Glutamatergic neuron (in vitro differentiated cells): ENCODE data around the gene GPC6. TPM values are rescaled to one million over a fixed set of nuclear protein-coding genes. Genes with fewer than 3 reads are reported as not detected.

ENCODE experiments used
- DNase-seq: peaks from one replicate; pipeline ENCODE4 v3.0.0; 2022
- H3K27ac Mint-ChIP-seq: one replicate; pipeline ENCODE4 v1.8.0; 2020; ENCODE audit warnings: mild to moderate bottlenecking, mixed read lengths, inconsistent platforms; ENCODE audit not compliant: unreplicated experiment
- H3K27me3 Mint-ChIP-seq: one replicate; pipeline ENCODE4 v1.8.0; 2020; ENCODE audit warnings: mild to moderate bottlenecking, moderate library complexity, mixed read lengths, inconsistent platforms; ENCODE audit not compliant: unreplicated experiment
- H3K36me3 Mint-ChIP-seq: one replicate; pipeline ENCODE4 v1.8.0; 2020; ENCODE audit warnings: mild to moderate bottlenecking, mixed read lengths, inconsistent platforms; ENCODE audit not compliant: unreplicated experiment
- H3K4me1 Mint-ChIP-seq: one replicate; pipeline ENCODE4 v1.8.0; 2020; ENCODE audit warnings: mild to moderate bottlenecking, low read depth, mixed read lengths, inconsistent platforms; ENCODE audit not compliant: unreplicated experiment
- H3K4me3 Mint-ChIP-seq: one replicate; pipeline ENCODE4 v1.8.0; 2020; ENCODE audit warnings: mild to moderate bottlenecking, mixed read lengths, inconsistent platforms; ENCODE audit not compliant: unreplicated experiment
- H3K9me3 Mint-ChIP-seq: one replicate; pipeline ENCODE4 v1.8.0; 2020; ENCODE audit warnings: mild to moderate bottlenecking, moderate library complexity, mixed read lengths, inconsistent platforms; ENCODE audit not compliant: unreplicated experiment
- CTCF ChIP-seq: fragments of 200-600 bp; sonication (generic); IDR thresholded peaks from one replicate; pipeline ENCODE4 v1.5.0; 2021; ENCODE audit not compliant: partially characterized antibody, unreplicated experiment
- total RNA-seq: library from RNA; stranded (reverse); fragmentation: NEBNext Ultra II Directional; extraction: Animal tissue kit (Norgen Biotek cat#: 25700); gene quantifications from one replicate; pipeline ENCODE4 v1.2.1, GENCODE V29; 2021; ENCODE audit not compliant: unreplicated experiment

Gene GPC6
- total RNA-seq, 1 donor from 2014 or later = 11.8 TPM

- Mint-ChIP-seq H3K27me3 (no peaks in the 10 kb centered on the region), H3K9me3 (peaks cover 5% of the 10 kb centered on the region), H3K27ac (no peak overlapping the region), H3K4me1 (peaks cover 63% of the 10 kb centered on the region), H3K4me3 (no peak overlapping the region), H3K36me3 (no peaks in the 10 kb centered on the region)
- no peak for DNase-seq
- no peak for TF ChIP-seq CTCF
Observed at GRCh38 chr13:94305463-94305862, 1078.9 kb downstream of the GPC6 start.

DNA sequence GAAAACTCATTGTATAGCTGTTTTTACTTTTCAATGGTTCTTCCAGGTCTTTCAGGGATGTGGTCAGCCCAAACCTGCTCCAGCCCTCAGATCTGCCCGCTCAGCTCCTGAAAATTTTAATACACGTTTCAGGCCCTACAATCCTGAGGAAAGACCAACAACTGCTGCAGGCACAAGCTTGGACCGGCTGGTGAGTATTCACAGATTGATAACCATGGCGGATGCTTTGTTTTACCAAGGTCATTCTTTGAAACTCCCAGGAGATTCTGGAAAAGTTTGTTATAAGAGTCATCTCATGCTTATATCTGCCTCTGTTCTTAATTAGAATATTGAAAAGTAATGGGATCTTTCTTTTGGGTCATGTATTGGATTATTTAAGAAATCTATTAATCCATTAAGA is 1079.3 kb downstream of the GPC6 start:
- H3K4me3 Mint-ChIP-seq = no peak overlapping the region
- H3K4me1 Mint-ChIP-seq = peaks cover 65% of the 10 kb centered on the region
- H3K9me3 Mint-ChIP-seq = peaks cover 5% of the 10 kb centered on the region
- no peak for DNase-seq
- H3K27ac Mint-ChIP-seq = no peak overlapping the region
- TF ChIP-seq CTCF = no peak
- H3K27me3 Mint-ChIP-seq = no peaks in the 10 kb centered on the region
- no peaks in the 10 kb centered on the region for H3K36me3 Mint-ChIP-seq

DNA sequence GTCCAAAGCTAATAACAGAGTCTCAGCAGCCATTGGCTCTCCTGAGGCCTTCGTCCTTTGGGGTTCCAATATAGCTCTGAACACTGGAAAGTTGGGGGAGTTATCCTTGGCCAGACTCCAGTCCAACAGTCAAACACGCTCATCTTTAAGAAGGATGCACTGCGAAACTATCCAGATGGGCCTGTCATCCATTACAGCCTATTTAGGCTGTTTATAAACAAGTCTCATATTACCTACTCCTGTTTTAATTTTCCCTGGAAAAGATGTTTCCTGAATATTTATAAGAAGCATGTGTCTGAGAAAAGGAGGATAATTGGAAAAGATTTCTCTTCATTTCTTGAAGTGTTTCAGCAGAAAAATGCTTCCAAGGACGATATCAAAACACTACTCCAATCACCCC is 1082.2 kb downstream of the GPC6 start:
- no peak for TF ChIP-seq CTCF
- Mint-ChIP-seq H3K9me3 (no peaks in the 10 kb centered on the region), H3K4me3 (peak overlapping the region; percentile 40), H3K27ac (peak overlapping the region; percentile 3), H3K4me1 (peaks cover 72% of the 10 kb centered on the region), H3K27me3 (no peaks in the 10 kb centered on the region), H3K36me3 (no peaks in the 10 kb centered on the region)
- no peak for DNase-seq

DNA sequence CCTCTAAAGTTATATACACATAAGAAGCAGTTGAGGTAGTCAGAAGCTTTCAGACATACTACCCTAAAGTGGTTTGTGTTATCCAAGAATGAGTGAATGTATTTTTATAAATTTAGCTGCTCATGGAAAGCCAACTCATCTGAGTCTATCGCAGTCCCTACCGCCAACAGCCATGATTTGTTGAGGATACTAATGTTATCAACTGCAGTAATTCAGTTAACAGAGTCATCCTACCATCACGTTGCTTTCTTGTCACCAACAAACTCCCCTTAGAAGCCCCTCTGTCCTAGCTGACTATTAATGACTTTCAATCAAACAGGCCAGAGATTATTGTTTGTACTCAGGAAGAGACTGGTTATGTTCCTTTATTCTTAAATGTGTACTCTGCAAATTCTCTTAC is 1083.0 kb downstream of the GPC6 start:
- H3K27ac Mint-ChIP-seq = peak overlapping the region; percentile 66
- no peak for DNase-seq
- no peaks in the 10 kb centered on the region for H3K27me3 Mint-ChIP-seq
- H3K4me1 Mint-ChIP-seq = peaks cover 72% of the 10 kb centered on the region
- H3K9me3 Mint-ChIP-seq = no peaks in the 10 kb centered on the region
- H3K4me3 Mint-ChIP-seq = no peak overlapping the region
- no peaks in the 10 kb centered on the region for H3K36me3 Mint-ChIP-seq
- no peak for TF ChIP-seq CTCF

- no peak for TF ChIP-seq CTCF
- H3K27ac Mint-ChIP-seq = no peak overlapping the region
- no peaks in the 10 kb centered on the region for H3K9me3 Mint-ChIP-seq
- H3K27me3 Mint-ChIP-seq = no peaks in the 10 kb centered on the region
- H3K4me3 Mint-ChIP-seq = no peak overlapping the region
- peaks cover 75% of the 10 kb centered on the region for H3K4me1 Mint-ChIP-seq
- DNase-seq = no peak
- no peaks in the 10 kb centered on the region for H3K36me3 Mint-ChIP-seq
Observed at GRCh38 chr13:94309997-94310855, 1083.6 kb downstream of the GPC6 start.
